HG02840 (cell line): ENCODE results near the gene KDM4B.

ENCODE experiments used
- ATAC-seq: cut with Tn5 transposase; IDR thresholded peaks from one replicate; pipeline ENCODE4 v1.9.1; 2021; ENCODE audit warnings: mild to moderate bottlenecking, moderate library complexity, moderate number of reproducible peaks; ENCODE audit not compliant: unreplicated experiment, low FRiP score

The KDM4B gene

DNA sequence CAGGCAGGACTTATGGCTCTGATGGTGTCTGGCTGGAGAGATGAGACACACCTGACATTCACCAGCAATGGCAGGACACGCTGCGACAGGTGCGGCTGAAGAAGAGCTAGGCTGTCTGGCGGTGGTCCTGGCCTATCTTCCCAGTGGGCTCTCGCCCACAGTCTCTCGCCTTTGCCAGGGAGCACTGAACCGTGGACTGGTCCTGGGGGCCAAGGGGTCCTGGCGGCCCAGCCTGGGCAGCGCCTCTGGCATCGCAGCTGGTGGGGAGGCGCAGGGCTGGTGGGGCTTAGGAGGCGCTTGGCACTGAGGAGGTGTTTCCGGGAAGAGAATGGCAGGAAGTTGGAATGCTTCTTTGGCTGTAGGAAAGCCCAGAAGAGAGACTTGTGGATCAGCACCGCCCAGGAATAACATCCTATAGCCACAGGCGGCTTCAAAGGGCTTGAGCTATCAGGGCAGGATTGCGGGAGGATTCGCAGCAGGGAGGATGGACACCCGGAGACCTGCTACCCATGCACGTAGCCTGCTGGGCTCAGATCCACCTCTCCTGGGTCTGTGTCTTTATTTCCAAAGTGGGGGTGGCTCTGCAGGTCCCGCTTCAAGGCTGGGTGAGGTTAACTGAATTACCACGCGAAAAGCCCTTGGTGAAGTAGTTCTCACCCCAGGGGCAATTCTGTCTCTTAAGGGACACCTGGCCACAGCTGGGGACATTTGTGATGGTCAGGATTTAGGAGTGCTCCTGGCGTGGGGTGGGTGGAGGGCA lies 14.6 kb downstream of the KDM4B start:
- no peak for ATAC-seq

DNA sequence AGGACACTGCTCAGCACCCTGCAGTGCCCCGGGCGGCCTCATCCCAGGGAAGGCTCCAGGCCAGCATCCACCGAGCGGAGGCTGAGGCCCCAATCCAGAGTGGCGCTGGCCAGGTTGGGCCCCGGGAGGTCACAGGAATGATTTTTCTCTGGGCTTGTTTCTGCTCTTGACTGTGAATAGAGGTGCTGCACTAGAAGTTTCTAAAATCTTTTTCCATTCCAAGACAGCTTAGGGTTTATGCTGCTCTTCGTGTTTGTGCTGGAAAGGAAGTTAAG lies 15.1 kb downstream of the KDM4B start:
- no peak for ATAC-seq

DNA sequence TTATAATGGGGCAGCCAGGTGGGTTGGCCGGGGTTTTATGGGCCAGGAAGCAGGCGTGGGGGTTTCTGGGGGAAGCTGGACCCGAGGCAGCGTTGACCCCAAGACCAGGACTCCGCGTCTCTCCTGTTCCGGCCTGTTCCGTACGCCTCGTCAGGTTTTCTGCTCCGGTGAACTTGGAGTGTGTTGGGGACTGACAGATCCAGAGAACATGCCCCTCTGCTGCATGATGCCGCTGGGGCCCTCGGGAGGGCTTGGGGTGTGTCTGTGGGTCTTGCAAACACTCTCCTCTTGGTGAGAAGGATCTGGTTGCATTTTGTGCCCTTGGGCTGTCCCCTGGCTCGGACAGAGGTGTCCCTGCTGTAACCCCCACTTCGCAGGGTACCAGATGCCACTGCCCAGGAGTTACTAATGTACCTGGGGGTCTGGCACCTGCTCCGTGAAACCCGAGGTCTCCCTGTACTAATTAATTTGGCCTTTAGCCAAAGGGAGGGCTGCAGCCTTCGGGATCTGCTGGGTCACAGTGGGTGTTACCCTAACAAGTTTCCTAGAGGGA lies 15.6 kb downstream of the KDM4B start:
- ATAC-seq = no peak

DNA sequence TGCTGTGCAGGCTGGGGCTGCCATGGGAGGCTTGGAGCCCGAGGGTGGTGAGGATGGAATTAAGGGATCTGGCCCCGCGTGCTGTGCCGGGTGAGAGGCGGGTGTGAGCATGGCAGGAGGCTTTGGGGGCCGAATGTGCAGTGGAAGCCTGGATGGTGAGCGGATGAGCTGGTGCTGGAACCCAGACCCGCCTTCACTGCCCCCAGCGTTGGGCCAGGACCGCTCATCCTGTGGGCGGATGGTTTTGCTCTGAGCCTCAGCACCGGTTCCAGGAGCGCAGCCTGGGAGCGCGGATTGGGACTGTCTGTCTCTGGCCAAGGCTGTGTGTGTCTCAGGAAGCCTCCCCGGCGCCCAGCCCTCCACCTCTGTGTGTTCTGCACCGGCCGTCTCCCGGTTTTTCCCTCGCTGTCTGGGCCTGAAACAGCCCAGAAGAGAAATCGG lies 16.7 kb downstream of the KDM4B start:
- ATAC-seq = no peak

DNA sequence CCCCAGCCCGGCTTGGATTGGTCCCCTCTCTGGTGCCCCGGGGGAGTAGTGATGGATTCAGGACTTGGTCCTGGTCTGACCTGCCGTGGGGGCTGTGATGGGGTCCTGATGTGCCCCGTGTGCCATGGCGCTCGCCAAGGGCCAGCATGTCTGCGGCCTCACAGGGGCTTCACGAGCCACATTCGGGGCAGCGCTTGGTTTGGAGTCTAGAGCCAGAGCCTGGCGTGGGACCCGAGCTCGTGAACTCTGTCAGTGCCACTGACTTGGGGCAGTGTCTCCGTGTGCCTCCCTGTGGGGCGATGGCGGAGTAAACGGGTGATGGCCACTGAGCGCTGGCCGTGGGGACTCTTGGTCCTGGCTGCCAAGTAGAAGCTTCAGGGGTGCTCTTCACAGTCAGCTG lies 17.1 kb downstream of the KDM4B start:
- no peak for ATAC-seq

DNA sequence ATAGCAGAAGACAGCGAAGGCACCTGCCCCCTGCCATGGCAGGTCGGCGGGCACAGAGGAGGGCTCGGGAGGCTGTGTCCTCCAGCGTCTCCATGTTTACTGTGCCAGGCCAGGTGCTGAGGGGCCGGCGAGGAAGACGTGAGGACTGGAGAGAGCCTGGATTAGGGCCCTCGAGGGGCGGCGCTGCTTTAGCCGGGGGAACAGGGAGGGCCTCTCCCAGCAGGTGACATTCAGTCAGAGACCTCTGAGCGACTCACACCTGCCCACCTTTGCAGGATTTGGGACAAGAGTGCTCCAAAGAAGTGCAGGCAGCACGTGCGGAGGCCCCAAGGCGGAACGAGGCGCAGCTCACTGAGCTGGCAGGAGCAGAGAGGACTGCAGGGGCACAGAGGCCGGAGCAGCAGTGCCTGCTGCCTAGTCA lies 17.6 kb downstream of the KDM4B start:
- no peak for ATAC-seq

DNA sequence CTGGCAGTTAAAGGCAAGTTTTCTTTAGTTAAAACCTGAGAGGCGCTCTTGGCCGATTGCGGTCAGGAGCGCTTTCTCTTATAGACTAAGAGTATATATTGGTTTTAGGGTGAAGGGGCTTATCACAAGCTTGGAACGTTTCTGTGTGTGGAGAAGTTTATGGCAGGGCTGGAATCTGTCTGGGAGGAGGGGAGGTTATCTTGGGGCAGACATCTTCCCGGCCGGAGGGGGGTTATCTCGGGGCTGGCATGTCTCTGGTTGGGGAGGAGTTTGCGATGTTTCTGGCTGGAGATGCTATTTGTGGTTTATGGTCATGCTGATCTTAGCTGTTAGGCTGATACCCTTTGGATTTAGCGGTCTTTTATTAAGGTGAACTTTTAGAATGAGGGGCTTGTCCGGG lies 18.3 kb downstream of the KDM4B start:
- ATAC-seq = no peak

DNA sequence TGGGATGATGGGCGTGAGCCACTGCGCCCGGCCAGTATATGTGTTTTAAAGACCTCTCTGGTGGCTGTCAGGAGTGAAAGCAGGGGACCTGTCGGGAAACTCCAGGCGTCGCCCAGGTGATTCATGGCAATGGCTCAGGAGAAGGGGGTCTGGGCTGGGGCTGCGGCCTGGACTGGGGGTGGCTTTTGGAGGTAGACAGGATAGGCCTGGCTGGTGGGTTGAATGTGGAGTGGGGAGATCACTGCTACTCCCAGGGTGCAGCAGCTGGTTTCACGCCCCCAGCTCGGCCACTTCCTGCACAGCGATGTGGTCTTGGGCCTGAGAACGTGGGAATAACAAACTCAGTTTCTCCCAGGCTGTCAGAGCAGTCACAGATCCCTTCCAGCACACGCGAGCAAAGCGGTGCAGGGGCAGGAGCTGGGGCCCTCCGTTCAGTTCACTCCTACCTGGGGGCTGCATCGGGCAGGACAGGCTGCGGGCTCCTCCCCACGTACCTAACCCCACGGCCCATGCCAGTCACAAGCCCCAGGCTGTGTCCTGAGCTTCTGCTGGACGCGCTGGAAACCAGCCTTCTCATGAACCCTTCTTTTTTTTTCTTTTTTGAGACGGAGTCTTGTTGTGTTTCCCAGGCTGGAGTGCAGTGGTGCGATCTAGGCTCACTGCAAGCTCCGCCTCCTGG lies 18.9 kb downstream of the KDM4B start:
- no peak for ATAC-seq

DNA sequence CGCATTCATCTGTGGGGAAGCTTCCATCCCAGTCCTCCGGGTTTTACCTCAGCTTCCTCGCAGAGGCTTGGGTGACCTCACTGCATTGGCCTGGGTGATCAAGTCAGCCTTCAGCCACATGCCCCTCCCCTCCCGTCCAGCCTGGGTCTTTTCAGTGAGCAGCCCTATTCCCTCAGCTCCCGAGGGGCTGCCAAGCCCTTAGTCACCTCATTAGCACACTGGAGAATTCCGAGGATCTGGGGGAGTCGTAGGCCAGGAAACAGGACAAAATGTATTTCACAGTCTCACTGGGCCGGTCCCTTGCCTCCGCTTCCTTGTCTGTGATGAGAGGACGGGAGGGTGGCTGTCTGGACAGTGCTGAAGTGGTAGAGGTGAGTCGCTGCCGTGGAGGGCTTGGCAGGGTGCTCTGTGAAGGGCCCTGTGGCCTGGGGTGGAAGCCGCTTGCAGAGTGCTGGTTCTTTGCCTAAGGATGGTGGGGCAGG lies 19.9 kb downstream of the KDM4B start:
- no peak for ATAC-seq

DNA sequence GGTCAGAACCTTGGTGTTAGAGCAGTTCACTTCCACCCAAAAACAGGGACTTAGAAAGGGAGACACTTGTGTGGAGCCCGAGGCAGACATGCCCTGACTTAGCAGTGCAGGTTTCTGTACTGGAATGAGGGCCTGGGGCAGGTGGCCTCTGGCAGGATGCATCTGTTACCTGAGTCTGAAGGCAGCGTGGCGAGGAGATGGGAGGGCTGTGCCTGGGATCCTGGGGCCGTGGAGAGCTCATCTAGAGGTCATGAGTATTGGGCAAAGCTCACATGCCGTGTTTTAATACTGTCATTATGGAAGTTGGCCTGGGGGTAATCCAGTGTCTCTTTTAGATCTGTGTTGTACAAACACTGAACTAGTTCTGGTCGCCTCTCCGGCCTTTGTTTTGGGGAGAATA lies 21.4 kb downstream of the KDM4B start:
- ATAC-seq = no peak

DNA sequence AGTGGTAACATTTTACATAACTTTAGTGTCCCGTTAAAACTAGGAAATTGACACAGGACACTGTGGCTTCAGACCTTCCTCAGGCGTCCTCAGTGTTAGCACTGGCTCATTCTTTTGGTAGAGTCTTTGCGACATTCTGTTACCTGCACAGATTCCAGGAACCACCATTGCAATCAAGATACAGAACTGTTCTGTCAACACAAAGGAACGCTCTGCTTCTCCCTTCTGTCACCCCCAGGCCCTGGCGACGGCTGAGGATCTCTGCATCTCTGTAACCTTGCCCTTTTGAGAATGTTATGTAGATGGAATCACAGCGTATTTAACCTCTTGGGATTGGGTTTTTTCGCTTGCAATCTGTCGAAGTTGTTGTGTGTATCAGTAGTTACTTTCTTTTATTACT lies 22.6 kb downstream of the KDM4B start:
- ATAC-seq = no peak

DNA sequence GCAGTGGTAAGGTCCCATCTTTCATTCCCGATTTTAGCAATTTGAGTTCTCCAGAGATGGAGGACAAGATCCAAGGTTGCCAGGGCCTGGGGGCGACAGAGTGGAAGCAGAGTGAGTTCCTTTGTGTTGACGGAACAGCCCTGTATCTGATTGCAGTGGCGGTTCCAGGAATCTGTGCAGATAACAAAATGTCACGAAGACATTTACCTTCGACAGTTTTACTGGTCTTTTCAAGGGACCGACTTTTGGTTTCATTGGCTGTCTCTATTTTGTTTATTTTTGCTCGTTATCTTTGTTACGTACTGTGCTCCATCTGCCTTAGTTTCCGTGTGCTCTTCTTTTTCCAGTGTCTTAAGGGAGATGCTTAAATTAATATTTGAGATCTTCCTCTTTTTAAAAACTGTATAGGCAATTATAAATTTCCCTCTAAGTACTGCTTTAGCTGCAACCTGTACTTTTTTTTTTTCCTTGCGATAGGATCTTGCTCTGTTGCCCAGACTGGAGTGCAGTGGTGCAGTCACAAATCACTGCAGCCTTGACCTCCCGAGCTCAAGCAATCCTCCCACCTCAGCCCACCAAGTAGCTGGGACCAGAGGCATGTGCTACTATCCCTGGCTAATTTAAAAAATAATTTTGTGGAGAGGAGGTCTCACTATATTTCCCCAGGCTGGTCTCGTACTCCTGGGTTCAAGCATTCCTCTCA lies 23.2 kb downstream of the KDM4B start:
- no peak for ATAC-seq

DNA sequence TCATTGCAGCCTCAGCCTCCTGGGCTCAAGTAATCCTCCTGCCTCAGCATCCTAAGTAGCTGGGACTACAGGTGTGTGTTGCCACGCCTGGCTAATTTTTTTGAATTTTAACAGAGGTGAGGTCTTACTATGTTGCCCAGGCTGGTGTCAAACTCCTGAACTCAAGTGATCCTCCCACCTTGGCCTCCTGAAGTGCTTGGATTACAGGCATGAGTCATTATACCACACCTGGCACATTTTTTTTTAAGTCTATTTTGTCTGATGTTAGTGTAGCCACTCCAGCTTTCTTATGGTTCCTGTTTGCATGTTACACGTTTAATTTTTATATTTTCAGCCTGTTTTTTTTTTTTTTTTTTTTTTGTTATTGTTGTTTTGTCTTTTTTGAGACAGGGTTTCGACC lies 24.8 kb downstream of the KDM4B start:
- ATAC-seq = no peak

DNA sequence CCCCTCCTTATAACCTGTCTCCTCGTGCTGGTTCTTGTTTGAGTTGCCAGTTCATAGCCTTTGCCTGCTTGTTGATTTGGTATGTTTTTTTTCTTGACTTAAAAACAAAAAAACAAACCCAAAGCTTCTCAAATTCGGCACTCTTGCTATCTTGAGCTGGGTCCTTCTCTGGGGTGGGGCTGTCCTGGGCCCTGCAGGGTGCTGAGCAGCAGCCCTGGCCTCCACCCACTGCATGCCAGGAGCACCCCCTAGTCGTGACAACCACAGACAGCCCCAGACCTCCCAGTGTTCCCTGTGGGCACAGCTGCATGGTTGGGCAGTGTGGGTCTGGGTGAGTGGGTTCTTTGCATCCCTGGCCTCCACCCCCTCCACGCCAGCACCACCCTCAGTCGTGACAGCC lies 27.8 kb downstream of the KDM4B start:
- ATAC-seq = no peak

DNA sequence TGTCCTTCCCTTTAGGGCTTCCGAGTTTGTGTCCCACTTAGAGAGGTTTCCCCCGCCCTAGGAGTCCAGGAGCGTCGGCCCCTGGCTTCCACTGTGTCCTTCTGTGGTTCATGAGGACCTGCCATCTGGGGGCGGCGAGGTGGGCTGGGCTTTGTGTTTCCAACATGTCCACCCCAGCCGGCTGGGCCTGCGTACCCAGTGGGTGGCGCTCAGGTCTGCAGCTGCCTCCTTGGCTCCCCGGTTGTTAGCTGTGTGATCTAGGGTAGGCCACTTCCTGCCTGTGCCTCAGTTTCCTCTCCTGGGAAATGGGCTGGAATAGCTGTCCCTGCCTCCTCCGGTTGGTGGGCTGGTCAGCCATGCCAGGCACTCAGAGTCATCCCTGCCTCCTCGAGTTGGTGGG lies 28.4 kb downstream of the KDM4B start:
- no peak for ATAC-seq

DNA sequence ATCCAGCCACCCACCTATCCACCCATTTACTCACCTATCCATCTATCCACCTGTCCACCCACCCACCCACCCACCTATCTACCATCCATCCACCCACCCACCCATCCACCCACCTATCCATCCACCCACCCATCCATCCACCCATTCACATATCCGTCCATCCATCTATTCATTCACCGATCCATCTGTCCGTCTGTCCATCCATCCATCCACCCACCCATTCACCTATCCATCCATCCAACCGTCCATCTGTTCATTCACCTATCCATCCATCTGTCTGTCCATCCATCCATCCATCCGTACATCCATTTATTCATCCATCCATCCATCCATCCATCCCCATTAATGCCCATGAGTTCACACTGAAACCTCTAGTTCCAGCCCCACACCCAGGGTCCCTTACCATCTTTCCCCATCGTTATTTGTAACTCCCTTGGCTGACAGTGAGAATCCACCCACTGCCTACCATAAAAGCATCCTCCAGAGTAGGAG lies 31.3 kb downstream of the KDM4B start:
- ATAC-seq = no peak

DNA sequence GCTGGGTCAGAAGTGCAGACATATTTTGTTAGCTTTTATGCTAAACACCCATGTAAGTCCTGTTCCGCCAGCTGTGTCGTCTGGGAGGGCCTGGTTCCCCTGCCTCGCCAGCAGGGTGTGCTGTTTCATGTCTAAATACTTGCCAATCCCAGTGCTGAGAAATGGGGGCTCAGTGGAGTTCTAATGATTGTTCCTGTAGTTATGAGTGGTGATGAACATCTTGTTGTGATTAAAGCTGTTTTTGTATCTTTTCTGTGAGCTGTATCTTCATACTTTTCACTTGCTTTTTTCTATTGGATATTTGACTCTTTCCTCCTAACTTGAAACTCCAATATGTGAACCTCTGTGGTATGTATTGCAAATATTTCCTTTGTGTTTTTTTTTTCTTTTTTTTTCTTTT lies 32.7 kb downstream of the KDM4B start:
- no peak for ATAC-seq

DNA sequence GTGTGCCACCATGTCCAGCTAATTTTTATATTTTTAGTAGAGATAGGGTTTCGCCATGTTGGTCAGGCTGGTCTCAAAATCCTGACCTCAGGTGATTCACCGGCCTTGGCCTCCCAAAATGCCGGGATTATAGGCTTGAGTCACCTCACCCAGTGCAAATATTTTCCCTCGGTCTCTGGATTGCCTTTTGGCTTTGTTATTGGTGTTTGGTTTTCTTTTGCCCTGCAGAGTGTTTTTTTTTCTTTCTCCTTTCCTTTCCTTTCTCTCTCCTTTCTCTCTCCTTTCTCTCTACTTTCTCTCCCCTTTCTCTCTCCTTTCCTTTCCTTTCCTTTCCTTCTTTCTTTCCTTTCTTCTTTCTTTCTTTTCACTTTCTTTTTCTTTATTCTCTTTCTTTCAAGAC lies 33.2 kb downstream of the KDM4B start:
- ATAC-seq = no peak

DNA sequence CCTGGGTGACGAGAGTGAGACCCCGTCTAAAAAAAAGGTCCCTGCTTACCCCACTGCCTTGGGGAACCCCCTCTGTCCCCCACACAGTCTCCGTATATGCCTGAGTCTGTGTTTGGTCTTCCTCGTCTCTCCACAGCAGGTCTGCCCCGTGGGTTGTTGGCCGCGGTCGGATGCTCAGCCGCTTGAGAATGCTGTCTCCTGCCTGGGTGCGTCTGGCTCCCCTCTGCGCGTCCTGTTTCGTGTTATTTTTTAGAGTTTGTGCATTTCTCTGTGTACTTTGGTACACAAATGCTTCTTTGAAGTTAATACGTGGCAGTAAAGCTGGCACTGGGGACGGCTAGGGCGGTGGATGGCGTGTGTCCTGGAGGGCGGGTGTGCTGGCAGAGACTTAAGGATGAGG lies 34.9 kb downstream of the KDM4B start:
- no peak for ATAC-seq

DNA sequence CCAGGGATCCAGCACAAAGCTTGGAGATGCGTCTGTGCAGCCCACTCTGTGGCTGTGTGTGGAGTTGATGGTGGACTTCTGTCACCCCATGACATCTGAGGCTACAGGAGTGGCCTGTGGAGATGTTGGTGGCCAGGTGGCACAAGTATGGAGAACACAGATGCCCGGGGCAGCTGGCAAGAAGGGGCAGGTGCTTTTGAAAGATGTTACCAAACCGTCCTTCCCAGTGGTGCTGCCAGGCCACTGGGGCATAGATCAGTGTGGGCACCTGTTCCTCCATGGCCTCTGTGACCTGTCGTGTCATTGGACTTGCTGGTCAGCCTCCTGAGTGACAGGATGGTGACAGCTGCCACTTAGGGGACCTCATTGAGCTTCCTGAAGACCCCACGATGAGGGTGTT lies 36.2 kb downstream of the KDM4B start:
- no peak for ATAC-seq

DNA sequence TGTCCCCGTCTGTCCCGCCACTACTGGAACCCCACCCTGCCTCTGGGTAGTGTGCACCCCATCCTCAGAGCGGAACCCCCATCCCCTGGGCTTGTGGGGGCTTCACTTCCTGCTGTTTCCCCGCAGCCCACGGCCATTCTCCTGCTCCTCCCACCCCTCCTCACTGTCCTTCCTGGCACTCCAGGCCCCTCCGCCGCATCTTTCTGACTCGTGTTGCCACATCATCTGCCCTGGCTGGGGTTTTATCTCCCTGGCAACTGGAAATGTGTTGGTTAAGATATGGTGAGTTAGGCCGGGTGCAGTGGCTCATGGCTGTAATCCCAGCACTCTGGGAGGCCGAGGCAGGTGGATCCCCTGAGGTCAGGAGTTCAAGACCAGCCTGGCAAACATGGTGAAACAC lies 37.3 kb downstream of the KDM4B start:
- no peak for ATAC-seq
